Hematopoietic multipotent progenitor cell (in vitro differentiated cells): ENCODE results near the gene PYGB. TPM values are rescaled to one million over a fixed set of nuclear protein-coding genes. Genes with fewer than 3 reads are reported as not detected.
"Not testable (repeated sequence)": the region's sequence is repeated elsewhere in the genome, so short reads cannot be mapped to it uniquely, and the experiment has no call there.

Experiments used
- DNase-seq, 3 donors: peaks; one replicate each; pipeline ENCODE4 v3.0.0-alpha.2; 2011 to 2015; ENCODE audit warnings: low read depth in 2 of 3, low spot score in 2 of 3
- total RNA-seq: library from RNA; depleted of rRNA; stranded (reverse); fragments of >200 nt; gene quantifications from one replicate; pipeline ENCODE4 v1.2.3, GENCODE V29; 2012

PYGB gene
- total RNA-seq, 1 donor: 31.5 TPM

GRCh38 chr20:25260770-25261437, 13.0 kb downstream of the PYGB start:
- DNase-seq: not testable (repeated sequence)

GRCh38 chr20:25269057-25269832, 21.4 kb downstream of the PYGB start:
- no peak for DNase-seq

GRCh38 chr20:25269833-25270170, 21.9 kb downstream of the PYGB start:
- DNase-seq: no peak

GRCh38 chr20:25270829-25271251, 23.0 kb downstream of the PYGB start:
- DNase-seq: no peak

GRCh38 chr20:25271486-25272222, 23.8 kb downstream of the PYGB start:
- no peak for DNase-seq

- no peak for DNase-seq
Measured at GRCh38 chr20:25272223-25273000, 24.5 kb downstream of the PYGB start.

GRCh38 chr20:25273046-25273445, 25.2 kb downstream of the PYGB start:
- no peak for DNase-seq

- no peak for DNase-seq
Measured at GRCh38 chr20:25273541-25274358, 25.9 kb downstream of the PYGB start.

GRCh38 chr20:25274481-25274880, 26.6 kb downstream of the PYGB start:
- DNase-seq: no peak

GRCh38 chr20:25274891-25275812, 27.3 kb downstream of the PYGB start:
- DNase-seq: no peak

GRCh38 chr20:25275813-25276532, 28.1 kb downstream of the PYGB start:
- no peak for DNase-seq

GRCh38 chr20:25276533-25277050, 28.7 kb downstream of the PYGB start:
- DNase-seq: no peak

- no peak for DNase-seq
Measured at GRCh38 chr20:25277051-25277801, 29.3 kb downstream of the PYGB start.

GRCh38 chr20:25277941-25278521, 30.1 kb downstream of the PYGB start:
- no peak for DNase-seq

- DNase-seq: no peak
Measured at GRCh38 chr20:25278636-25279361, 30.9 kb downstream of the PYGB start.

- no peak for DNase-seq
Measured at GRCh38 chr20:25279403-25279802, 31.5 kb downstream of the PYGB start.
